Amniotic stem cell (primary cell): ENCODE measurements around the gene ELL2.
"Not testable (repeated sequence)": the region's sequence is repeated elsewhere in the genome, so short reads cannot be mapped to it uniquely, and the experiment has no call there.

Experiments used
- DNase-seq: peaks from one replicate; lab custom pipeline; 2025; lab: John Stamatoyannopoulos, UW

The ELL2 gene

DNA sequence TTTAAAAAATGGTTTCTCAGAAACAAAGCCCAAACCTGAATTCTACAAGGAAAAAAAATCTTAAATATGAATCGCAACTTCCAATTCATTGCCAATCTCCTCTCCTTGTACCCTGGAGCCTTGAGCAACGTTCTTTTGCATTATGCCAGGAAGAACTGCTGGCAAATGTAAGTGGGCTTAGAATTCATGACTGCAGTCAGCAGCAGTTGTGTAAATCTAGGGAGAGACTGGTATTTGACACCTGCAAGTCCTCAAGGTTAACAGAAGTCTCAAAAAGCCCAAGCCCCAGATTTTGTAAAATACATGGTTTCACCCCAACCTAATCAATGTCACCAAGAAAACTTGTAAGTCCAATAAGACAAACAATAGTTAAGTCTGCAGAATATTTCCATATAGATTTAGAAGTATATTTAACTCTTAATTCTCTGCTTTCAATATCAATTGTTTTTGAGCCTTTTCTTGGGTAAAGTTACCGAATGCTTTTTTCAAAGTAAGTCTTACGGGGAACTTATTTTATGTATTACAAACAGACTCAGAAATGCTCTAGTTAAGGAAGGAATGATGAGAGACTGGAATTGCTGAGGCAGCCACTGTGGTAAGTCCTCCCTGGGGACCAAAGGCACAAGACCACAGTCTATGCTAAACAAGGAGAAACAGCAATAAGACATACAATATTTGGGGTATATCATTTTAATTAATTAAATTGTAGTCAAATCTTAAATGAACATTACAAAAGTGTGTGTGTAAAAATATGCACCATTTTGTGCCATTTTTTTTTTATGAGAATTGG is 31.3 kb downstream of the ELL2 start:
- no peak for DNase-seq

DNA sequence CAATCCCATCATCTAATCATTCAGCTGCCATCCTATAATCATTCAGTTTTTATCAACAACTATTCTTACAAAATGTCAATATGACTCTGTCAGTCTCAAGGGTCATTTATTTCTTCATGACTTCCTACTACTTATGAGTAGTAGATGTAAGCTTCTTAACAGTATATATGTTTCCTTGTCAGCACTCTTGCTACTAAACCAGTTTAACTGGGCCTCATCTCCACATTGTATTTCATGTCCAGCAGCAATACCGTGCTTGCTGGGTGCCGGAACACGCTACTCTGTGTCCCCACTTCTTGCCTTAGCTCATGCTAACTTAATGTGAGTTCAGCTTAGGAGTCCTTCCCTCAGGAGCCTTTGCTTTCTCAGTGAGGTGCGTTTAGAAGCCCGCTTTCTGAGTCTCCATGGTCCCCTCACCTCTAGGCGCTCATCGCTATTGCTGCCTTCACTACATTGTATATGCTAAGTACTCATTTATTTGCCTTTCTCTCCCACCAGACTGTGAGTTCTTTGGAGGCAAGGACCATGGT is 32.9 kb downstream of the ELL2 start:
- DNase-seq, result no peak

DNA sequence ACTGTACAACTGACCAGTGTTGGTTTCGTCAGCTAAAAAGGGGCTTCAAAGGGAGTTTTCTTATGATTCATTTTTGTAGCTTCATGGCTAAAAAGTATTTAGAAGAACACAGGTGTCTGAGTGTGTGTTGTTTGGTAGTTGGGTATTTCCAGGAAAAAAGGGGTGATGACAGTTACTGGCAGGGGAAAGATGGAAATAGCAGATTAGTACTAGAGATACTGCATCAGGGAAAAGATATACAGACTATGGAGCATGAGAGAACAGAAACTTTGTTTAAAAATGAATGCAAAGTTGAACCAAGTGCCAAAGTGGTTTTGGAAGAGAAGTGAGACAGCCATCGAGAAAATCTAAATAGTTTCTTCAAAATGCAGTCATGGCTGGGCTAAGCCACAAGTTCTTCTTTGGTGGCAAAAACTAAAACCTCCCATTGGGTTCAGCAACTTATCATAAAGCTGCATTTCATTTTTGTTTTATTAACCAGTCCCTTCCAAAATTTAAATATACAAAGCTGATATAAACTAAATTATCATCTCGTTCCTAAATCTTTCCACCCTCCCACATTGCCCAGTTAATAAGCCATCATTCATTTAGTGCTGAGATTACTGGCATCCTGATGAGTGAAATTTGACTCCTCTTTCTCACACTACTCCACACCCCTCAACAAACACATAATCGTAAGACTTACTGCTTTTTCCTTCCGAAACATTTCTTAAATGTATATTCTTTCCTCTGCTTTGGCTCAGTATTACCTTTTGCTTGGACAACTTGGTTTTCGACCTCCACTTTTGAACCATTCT is 33.5 kb downstream of the ELL2 start:
- no peak for DNase-seq

DNA sequence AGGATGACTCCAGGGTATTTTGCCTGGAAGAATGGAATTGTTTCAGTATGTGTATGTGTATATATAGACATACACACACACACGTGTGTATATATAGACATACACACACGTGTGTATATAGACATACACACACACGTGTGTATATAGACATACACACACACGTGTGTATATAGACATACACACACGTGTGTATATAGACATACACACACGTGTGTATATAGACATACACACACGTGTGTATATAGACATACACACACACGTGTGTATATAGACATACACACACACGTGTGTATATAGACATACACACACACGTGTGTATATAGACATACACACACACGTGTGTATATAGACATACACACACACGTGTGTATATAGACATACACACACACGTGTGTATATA is 34.4 kb downstream of the ELL2 start:
- DNase-seq, result not testable (repeated sequence)

DNA sequence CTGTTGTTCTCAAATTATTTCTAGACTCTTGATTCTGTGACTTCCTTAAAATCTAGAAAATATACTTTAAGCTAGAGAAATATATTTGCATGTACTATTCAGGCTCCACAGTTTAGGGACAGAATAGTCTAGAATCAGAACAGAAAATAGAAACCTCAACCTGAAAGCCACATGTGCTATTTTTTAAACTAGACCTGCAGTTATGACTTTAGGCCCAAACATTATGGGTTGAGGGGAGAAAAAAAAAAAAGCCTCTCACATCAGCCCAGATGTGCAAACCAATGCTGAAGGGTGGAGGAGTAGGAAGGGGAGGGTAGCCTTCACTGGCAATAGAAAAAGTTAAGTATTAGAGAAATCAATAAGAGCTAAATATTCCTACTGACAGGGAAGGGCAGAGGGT is 35.7 kb downstream of the ELL2 start:
- no peak for DNase-seq

DNA sequence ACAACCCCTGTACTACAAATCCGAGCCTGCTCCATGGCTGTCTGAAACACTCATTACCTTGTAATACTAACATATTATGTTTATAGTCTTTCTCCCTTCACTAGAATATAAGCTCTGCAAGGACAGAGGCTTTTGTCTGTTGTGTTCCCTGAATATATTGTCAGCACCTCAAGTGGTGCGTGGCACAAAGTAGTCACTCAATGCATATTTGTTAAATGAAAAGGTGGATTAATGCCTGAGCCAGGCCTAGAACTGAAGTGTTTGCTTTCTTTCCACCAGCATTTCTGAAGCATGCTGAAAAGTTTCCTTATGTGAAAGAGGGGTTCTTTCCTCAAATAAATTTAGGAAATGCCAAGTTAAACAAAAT is 36.3 kb downstream of the ELL2 start:
- no peak for DNase-seq

DNA sequence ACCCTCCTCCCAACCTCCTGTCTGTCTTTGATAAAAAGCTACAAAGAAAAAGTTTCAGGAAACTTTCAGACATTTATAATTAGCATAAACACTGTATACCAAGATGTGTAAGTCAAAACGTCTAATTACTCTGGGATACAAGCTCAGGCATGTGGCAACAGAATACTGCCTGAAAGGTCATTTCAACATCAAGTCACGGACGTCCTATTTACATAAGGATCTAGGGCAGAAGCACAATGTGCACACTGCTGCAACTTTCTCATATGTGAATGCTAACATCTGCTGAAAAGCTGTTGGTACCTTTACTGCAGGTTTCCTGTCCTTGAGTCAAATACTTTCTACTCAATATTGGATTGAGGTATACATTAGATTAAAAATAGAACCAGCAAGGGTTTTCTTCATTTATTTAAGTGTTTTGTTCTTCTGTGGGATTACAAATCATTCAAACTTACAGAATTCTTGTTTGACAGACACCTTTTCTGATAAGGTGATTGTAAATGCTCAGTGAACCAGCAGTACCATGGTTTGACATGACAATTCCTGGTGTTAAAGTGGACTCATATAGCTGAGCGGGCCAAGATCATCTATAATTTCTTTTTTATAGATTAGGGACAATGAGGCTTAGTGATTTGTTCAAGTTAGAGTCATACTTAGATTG is 36.8 kb downstream of the ELL2 start:
- DNase-seq, result no peak

DNA sequence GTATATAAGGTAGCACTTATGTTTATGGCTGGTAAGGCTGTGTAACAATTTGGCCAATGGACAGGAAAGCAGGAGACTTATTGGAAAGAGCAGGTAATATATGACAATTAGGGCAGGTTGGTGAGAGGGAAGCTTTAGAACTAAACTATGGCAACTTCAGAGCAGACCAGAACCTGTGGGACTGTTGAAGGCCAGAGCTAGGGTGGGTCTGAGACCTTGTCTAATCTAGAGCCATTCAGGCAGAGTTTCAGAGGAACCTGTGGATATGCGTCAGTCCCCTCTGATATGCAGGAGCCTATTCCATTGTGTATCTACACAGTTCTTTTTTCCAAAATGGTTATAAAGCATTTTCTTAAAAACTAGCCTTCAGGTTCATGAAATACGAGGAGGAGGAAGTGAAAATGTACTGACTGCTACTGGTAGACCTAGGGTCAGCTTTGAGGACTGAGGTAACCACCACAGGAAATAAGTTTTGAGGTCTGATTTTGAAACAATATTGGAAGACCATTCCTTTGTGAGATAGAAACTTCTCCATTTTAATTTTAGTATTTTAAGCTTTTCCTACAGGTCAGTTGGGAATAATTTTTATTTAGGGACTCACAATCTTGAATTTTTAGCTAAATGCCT is 37.6 kb downstream of the ELL2 start:
- DNase-seq, result no peak

DNA sequence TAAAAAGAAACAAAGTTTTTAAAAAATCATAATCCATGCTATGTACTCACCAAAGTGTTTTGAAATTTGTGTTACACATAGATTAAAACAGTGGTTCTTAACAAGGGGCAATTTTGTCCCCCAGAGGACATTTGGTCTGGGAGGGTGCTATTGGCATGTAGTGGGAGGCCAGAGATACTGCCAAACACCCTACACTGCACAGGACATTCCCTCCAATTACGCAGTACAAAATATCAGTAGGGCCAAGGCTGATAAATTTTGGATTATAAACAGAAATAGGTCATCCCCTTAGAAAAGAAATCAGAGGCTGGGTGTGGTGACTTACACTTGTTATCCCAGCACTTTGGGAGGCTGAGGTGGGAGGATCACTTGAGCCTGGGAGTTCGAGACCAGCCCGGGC is 38.9 kb downstream of the ELL2 start:
- no peak for DNase-seq

DNA sequence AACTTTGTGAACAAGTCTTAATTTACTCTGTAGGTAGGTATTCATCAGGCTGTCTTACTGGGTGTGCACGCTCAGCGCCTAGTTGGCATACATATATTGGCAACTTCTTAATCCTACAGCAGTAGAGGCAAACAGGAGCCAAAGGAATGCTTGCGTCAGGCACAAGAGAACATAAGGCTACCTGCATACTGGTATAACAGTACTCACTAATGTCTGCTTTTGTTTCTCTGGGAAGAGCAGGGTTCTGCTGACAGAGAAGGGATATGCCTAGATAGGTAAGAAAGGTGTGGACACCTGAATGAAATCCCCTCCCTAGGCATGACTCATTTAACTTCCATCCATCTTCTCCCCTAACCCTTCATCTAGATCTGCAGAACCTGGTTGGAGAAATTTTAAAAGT is 40.1 kb downstream of the ELL2 start:
- no peak for DNase-seq

DNA sequence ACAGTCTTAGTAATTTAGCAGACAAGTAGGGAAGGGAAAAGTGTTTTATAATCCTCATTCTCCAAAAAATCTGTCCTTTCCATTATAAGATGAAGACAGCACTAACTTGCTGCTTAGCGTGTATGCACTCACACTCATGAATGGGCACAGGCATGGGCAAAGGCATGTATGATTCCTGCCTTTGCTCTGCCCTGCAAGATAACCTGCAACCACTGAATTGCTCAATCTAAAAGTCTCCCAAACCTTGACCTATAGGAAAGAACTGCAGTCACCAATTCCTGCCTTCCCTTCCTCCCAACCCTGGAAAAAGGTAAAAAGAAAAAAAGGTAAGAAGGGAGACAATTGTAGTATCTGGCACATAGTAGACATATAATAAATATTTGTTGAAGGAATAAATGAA is 40.8 kb downstream of the ELL2 start:
- no peak for DNase-seq

DNA sequence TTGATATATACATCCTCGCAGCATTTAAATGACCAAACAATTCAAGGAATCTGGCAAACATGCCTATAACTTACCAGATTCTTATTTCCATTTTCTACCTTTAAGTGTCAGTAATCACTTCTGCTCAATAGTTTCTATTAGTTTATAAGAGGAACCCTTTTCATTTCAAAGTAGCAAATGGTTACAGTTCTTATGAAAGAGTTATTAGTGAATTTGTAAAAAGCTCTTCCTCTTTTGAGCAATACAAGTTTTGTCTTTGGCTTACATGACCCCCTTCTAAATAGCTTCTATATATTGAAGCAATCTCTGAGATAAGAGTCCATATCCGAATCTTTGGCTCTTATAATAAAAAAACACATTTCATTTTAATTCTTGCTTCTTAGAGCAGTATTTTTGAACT is 42.0 kb downstream of the ELL2 start:
- no peak for DNase-seq

DNA sequence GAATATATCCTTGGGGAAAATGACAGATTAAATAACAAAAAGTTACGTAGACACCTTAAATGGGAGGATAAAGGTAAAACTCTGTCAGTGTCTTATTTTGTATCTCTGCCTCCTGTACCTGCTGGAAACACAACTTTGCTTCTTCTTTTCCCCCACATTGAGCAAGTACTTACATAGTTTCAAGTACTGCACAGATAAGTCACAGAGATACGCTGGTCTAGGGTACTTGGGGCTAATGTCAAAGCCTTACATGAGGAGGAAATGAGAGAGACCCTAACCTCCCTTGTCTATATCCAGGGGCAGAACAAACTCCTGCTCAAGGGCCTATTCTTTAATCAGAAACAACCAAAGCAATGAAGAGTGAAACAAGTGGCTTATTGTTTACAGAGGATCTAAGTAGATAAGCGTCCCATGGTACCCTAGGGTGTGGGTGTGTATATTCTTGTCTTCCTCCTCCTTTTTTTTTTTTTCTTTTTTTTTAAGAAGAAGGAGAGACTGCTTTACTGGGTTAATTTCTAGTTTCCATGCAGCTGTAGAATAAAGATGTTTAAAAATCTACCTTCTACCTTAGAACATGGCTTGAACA is 43.1 kb downstream of the ELL2 start:
- no peak for DNase-seq

DNA sequence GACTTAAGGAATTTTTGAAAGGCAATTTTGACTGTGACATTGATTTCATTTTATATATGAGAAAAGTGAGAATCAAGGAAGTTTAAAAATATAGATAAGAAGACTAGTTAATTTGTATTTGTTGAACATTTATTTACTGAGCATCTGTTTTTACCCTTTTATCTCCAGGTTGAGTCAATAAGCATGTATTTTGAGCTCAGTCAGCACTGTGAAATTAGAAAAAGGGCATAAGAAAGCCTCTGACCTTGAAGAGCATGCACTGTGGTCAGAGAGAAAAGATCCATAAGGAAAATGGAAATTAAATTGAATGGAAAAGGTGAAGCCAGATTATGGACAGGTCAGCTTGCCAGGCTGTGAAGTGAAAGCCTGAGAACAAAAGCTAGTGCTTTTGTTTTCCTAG is 44.4 kb downstream of the ELL2 start:
- no peak for DNase-seq

DNA sequence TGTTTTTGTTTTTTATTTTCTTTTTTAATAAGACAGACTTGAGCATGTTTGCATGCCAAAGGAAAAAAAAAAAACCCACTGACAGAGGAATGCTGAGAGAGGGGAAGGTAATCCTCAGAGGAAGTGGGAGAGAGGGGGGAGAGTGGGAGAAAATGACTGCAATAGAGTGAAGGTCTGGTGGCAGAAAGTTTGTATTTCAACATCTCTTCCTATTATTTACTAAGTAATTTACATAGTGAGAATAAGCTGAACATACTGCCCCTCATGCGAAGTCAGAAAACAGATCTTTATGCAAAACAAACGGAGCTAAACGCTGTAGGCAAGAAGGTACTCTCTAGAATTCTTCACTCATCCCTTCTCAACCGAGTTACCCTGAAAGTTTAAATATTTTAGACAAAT is 45.0 kb downstream of the ELL2 start:
- DNase-seq, result no peak

DNA sequence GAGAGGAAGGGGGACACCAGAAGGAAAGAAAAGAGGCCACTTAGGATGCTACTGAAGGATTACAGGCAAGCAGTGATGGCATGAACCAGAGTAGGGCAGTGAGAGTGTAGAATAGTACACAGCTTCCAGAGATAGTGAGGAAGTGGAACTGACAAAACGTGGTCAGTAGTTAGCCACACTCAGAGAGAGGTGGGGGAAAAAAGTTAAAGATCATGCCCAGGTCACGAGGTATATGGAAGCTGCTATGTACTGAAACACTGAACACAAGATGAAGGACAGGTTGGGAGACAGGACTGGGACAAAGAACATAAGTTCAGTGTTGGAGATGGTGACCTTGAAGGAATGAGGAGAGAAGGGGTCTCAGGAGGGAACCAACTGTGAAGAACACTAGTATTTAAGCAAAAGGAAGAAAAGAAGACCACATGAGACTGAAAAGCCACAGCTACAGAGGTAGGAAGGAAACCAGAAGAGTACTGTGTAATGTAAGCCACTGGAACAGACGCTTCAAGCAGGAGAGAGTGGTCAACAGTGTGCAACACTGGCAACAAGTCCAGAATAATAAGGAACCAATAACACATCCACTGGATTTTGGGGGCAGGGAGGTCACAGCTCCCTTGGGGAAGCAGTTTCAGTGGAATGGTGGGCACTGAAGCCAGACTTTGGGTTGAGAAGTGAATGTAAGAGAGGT is 45.5 kb downstream of the ELL2 start:
- no peak for DNase-seq

DNA sequence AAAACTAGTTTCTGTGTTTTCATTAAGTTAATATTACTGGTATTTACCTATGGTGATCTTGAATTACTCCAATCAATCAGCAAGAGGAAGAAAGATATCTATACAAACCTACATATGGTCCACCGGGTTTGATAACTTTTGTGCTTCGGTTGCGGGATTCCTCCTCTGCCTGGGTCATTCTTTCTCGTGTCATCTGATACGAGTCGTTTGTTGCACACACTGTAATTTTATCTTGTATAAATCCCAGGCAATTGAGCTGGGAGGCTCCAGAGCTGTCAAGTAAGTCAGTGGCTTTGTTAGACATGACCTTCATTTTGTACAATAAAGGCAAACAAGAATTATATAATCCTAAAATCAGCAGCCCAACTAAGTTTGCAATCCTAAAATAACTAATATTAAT is 48.0 kb downstream of the ELL2 start:
- no peak for DNase-seq

DNA sequence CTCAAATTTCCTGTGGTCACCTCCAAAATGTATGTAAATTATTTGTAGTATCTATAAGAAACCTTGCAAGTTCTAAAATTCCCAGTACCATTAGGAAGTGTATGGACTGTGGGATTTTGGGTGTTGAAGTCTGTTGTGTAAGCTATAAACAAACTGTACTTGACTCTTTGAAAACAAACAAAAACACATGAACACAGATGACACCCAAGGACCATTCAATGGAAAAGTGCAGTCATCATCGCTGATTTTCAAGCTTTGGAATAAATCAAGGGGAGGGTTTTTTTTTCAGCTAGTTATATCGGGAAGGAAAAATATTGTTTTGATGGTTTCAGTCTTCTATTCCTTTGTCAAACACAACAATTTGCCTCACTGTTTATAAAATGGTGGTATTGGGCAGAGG is 49.6 kb downstream of the ELL2 start:
- no peak for DNase-seq

DNA sequence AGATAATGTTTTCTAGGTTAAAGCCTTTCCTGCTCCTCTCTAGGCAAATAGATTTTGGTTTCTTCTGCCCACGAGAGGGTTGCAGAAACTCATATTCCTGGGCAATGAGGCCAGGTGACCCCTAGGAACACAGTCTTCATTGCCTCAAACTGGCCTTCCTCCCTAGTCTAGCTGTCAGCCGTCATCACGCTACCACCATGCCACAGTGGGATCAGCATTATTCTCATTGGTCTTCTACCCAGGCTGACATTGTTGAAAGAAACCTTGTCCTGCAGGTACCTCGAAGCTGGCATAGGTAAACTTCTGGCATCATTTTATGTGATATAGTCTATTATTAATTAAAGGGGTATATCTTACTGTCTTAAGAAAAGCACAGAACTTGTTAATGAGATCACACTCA is 51.1 kb downstream of the ELL2 start:
- DNase-seq, result no peak

DNA sequence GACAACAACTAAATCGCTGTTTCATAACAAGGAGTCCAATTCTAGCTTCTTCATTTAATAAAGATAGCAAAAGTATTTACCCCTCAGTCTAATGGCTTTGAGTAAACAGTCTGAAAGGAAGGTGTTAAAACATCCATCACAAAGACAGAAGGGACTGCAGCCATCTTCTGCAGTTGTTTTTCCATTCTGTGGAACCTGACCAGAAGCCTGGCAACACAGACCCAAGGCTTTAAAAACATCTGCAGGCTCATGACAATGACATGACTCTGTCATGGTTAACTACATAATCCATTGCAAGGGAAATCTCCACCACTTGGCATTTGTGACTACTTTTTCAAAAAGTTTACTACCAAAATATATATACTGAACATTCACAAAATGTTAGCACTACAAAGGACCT is 51.9 kb downstream of the ELL2 start:
- no peak for DNase-seq

DNA sequence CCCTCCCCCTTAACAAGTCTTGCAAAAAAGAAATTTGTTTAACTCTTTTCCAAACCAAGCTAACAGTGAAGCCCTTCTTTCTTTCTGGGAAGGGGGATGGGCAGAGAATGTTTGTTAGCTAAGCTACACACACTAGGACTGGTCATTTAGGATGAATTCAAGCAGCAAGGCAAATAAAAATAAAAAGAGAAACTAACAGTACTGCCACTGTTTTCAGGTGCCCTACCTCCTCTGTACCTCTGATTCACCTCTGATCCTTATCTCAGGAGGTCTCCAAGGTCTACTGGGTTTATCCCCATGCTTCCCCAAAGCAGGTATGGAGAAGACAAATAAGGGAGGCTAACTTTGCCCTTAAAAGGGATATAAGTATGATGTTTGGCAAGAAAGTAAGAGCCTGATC is 52.9 kb downstream of the ELL2 start:
- DNase-seq, result no peak
